GM13976 (cell line): ENCODE results near the gene ACY1.

ENCODE experiments used
- DNase-seq: peaks from one replicate; pipeline ENCODE4 v3.0.0; 2012; ENCODE audit warnings: low spot score
- CTCF ChIP-seq: IDR thresholded peaks from 2 replicates; pipeline ENCODE4 v1.5.1; 2012; ENCODE audit warnings: borderline replicate concordance, mild to moderate bottlenecking; ENCODE audit not compliant: insufficient read depth; ENCODE audit errors: extremely low read depth, missing control alignments, control extremely low read depth
- in situ Hi-C: fragments of 300-500 bp; cut with MboI; formaldehyde crosslinking; loops from one replicate; pipeline ENCODE4 v1.12.0; 2022; ENCODE audit warnings: low sequenced_read_pairs, mixed read lengths, inconsistent platforms; ENCODE audit not compliant: unreplicated experiment

The ACY1 gene

GRCh38 chr3:51963951-51964451 lies 19.3 kb upstream of the ACY1 start:
- in situ Hi-C loops, result no loop called here

DNA sequence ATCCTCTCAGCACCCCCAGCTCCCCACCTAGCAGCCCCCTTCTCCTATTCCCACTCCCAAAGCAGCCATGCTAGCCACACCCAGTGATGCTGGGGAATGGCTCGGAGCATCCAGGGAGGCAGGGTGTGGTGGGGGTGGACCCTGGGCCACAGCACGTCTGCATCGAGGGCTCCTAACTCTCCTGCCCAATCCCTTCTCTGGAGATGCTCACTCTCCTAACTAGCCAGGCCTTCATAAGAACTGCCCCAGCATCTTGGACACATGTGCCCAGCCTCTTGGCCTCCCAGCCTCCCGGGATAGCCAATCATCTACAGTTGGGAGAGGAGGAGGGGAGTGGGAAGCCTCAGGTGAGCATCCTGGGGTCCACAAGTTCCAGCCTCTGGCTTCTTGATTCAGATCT lies 18.8 kb upstream of the ACY1 start:
- DNase-seq, result no peak
- TF ChIP-seq CTCF, result no peak
- in situ Hi-C loops, result no loop called here

More at GRCh38 chr3:51963951-51964451, 19.3 kb upstream of the ACY1 start:
- no peak for DNase-seq
- TF ChIP-seq CTCF, result no peak

DNA sequence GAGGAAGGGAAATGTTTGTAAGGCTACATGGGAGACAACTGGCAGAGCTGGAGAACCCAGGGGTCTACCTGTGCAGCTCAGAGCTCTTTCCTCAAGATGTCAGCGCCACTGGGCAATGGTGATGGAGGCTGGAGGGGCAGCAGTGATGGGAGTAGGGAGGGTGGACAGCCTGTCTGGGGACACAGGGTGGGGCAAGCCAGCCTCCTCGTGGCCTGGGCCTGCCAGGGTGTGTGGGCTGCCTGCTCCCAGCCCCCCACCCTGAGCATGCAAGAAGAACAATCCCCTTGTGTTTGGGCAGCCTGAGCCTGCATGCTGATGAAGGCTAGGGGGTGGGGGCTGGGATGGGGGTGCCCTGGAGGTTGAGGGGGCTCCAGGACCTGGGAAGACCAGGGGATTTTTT lies 17.3 kb upstream of the ACY1 start:
- in situ Hi-C loops, result no loop called here
- DNase-seq, result no peak
- no peak for TF ChIP-seq CTCF

DNA sequence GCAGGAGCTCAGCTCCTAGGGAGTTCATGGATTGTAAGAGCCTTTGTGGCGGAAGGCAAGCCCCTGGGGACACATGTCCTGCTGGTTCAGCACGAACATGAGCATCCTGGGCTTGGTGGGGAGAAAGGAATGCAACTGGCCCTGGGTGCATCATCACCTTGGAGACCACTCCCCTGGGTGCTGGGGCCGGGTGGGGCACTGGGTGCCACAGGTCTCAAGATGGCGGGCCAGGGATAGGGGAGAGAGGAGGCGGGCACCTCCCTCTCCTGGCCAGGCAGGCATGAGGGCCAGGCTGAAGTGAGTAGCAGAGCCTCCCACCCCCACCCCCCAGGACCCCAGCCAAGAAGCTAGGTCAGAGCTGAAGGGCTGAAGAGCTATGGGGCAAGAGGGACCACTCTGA lies 16.8 kb upstream of the ACY1 start:
- TF ChIP-seq CTCF, result no peak
- in situ Hi-C loops, result no loop called here
- DNase-seq, result no peak

GRCh38 chr3:51966922-51967383 lies 16.4 kb upstream of the ACY1 start:
- no peak for TF ChIP-seq CTCF
- in situ Hi-C loops, result no loop called here
- DNase-seq, result no peak

DNA sequence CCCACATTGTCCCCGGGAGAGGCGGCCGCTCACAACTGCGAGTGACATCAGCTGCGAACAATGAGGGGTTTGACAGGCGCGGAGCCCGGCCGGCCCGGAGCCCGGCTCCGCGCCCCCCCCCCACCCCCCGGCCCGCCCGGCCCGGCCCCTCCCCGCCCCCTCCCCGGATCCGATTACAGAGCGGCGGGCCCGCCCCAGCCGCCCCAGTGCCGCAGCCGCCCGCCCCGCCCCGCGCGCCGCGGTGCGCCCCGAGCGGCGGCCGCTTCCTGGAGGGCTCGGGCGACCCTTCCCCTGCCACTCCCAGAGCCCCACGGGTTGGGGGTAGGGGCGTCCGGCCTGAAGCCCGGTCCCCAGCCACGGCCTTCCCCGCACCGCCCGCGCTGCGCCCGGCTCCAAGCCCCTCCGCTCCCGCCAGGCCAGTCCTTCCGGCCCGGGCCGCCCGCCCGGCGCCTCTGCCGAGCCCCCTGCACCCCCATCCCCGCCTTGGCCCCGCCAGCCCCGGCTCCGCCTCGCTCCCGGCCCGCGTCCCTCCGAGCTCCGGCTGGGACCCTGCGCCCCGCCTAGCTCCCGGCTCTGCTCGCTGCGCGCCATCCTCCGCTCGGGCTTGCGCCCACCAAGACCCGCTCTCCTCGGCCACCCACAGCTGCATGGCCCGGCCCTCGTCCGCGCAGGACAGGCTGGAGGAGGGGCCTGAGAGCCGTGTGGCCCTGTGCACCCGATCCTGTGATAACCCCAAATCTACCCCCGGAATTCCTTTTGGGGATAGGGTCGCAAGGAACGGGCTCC lies 15.8 kb upstream of the ACY1 start, which contains the start of gene PCBP4:
TSS of gene PCBP4 (minus strand) at position 71 of the 786 bp plus-strand sequence. CDS start 6,214 bp downstream, outside the sequence.
- no peak for TF ChIP-seq CTCF
- peak; percentile 77 for DNase-seq

More for the DNA sequence above, 15.8 kb upstream of the ACY1 start, which contains the start of gene PCBP4:
- in situ Hi-C loops, result no loop called here
